AG04449 (cell line): ENCODE measurements around the gene HES3.
A peak's percentile ranks its signal among the peaks of the same experiment; 100 is the strongest.

Experiments
- CTCF ChIA-PET: fragments of 350-600 bp; formaldehyde crosslinking; extraction: SDS; loops from one replicate; lab custom pipeline; 2021; ENCODE audit warnings: antibody characterized with exemption; lab: Yijun Ruan, JAX
- POLR2A ChIA-PET: fragments of 400-600, 350-600 bp; formaldehyde crosslinking; extraction: SDS; loops from one replicate; lab custom pipeline; 2020; ENCODE audit warnings: antibody characterized with exemption, inconsistent platforms; lab: Yijun Ruan, JAX
- DNase-seq: peaks from one replicate; pipeline ENCODE4 v3.0.0-alpha.2; 2010; ENCODE audit warnings: low read depth, low spot score
- H3K4me3 ChIP-seq: 2 replicates; pipeline ENCODE4 v1.5.1; 2011; ENCODE audit warnings: low read depth, mild to moderate bottlenecking, control low read depth, low read length
- TF ChIP-seq, protein P1 (sequence below): IDR thresholded peaks from one replicate; pipeline ENCODE4 v1.5.1; 2011; ENCODE audit warnings: mild to moderate bottlenecking, moderate library complexity, low read length, control low read depth, inconsistent platforms; ENCODE audit not compliant: insufficient read depth; ENCODE audit errors: missing control alignments

HES3 gene

DNA sequence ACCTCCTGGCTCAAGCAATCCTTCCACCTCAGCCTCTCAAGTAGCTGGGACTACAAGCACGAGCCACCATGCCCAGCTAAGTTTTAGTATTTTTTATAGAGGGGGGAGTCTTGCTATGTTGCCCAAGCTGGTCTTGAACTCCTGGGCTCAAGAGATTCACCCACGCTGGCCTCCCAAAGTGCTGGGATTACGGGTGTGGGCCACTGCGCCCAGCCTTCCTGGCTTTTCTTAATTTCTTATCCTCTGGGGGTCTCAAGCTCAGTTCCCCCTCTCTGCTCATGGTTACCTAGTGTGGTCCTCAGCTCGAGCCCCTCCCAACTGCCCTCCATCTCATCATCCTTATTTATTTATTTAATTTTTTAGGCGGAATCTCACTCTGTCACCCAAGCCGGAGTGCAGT lies 41.7 kb upstream of the HES3 start:
- DNase-seq: no peak
- CTCF ChIA-PET: no interaction called here
- no peak overlapping the region for H3K4me3 ChIP-seq
- TF ChIP-seq, protein P1, sequence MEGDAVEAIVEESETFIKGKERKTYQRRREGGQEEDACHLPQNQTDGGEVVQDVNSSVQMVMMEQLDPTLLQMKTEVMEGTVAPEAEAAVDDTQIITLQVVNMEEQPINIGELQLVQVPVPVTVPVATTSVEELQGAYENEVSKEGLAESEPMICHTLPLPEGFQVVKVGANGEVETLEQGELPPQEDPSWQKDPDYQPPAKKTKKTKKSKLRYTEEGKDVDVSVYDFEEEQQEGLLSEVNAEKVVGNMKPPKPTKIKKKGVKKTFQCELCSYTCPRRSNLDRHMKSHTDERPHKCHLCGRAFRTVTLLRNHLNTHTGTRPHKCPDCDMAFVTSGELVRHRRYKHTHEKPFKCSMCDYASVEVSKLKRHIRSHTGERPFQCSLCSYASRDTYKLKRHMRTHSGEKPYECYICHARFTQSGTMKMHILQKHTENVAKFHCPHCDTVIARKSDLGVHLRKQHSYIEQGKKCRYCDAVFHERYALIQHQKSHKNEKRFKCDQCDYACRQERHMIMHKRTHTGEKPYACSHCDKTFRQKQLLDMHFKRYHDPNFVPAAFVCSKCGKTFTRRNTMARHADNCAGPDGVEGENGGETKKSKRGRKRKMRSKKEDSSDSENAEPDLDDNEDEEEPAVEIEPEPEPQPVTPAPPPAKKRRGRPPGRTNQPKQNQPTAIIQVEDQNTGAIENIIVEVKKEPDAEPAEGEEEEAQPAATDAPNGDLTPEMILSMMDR: no peak
- POLR2A ChIA-PET: no interaction called here

DNA sequence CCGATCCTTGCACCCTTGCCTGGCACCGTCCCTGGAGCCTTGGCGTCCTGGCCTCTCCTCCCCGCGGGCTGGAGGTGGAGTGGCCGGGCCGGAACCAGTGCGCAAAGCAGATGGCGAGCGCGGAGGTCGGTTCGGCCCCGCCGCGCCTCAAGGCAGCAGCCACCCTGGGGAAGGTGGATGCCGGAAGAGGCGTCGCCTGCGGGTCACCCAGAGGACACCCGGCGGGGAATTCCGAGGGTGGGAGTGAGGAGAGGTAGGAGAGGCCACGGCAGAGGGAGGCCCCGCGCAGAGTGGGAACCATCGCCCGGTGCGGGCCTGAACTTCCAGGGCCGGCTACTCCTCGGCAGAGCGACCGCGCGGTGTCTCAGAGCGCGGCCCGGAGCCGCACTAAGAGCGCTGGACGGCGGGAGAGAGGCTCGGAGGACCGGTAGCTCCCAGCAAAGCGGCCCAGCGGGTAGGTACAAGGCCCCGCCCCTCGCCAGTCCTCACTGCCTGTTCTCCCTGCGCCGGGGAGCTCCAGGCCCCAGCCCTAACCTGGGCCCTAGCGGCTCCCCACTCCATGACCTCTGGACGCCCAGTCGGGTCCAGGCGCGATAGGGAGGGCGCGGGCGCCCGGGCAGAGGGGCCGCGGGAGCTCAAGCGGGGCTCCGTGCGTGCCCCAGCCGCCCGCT lies 38.0 kb upstream of the HES3 start, which contains the start of gene RNF207:
Gene RNF207 (plus strand): TSS at position 271 of the 671 bp plus-strand sequence. CDS start 417 bp downstream, outside the sequence.
- DNase-seq: no peak
- peak within 1 kb of the TSS; percentile 58 for H3K4me3 ChIP-seq
- CTCF ChIA-PET: interaction anchor here (1.0 to 5.4 kb wide), 15 partner anchors 10 to 284 kb away, joined by 3 to 62 read pairs (median 8); partner anchors contain the start of genes HES3 and RPL22
- POLR2A ChIA-PET: no interaction called here
- TF ChIP-seq, protein P1: no peak

GRCh38 chr1:6206520-6206855 lies 37.5 kb upstream of the HES3 start:
- POLR2A ChIA-PET: no interaction called here
- H3K4me3 ChIP-seq: peak overlapping the region; percentile 58
- no peak for DNase-seq
- CTCF ChIA-PET: interaction anchor here (1.0 to 5.4 kb wide), 13 partner anchors 10 to 283 kb away, joined by 3 to 62 read pairs (median 8); partner anchors contain the start of genes HES3 and RPL22
- TF ChIP-seq, protein P1: no peak

GRCh38 chr1:6207075-6207885 lies 36.7 kb upstream of the HES3 start:
- no peak for DNase-seq
- CTCF ChIA-PET: interaction anchor here (0.7 to 5.4 kb wide), 13 partner anchors 9 to 283 kb away, joined by 3 to 62 read pairs (median 6); partner anchors contain the start of genes HES3 and RPL22
- H3K4me3 ChIP-seq: peak overlapping the region; percentile 58; the same call in 1 of the 2 replicates
- TF ChIP-seq, protein P1: no peak
- POLR2A ChIA-PET: no interaction called here

DNA sequence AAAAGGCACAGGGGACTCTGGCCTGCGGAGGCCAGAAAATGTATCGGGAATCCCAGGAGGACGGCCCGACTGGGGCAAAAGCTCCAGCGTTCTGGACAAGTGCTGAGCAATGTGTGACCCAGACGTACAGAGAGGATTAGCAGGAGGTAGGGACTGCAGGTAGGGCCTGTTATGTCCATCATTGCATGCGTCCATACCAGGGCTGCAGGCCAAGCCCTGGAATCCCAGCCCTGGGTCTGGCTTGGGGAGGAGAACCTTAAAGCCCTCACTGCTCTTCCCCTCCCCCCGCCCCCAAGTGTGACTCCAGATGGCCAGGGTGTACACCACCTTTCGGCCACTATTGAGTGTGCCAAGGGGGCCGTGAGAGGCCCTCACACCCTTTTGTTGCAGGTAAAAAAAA lies 36.1 kb upstream of the HES3 start:
- CTCF ChIA-PET: interaction anchor here (0.6 to 5.4 kb wide), 12 partner anchors 9 to 183 kb away, joined by 3 to 62 read pairs (median 4); partner anchors contain the start of gene RPL22
- no peak overlapping the region for H3K4me3 ChIP-seq
- DNase-seq: no peak
- TF ChIP-seq, protein P1: no peak
- POLR2A ChIA-PET: no interaction called here
